Epithelial cell of esophagus (primary cell): ENCODE measurements around the gene CFAP97D2.
A peak's percentile ranks its signal among the peaks of the same experiment; 100 is the strongest.

ENCODE experiments used
- DNase-seq: peaks from one replicate; pipeline ENCODE4 v3.0.0; 2010; ENCODE audit warnings: low read depth
- H3K4me3 ChIP-seq: 2 replicates; pipeline ENCODE4 v1.5.1; 2011; ENCODE audit warnings: mild to moderate bottlenecking, low read length, control low read depth
- CTCF ChIP-seq: IDR thresholded peaks from 2 replicates; pipeline ENCODE4 v1.5.1; 2011; ENCODE audit warnings: low read depth, mild to moderate bottlenecking, low read length, control low read depth, inconsistent platforms; ENCODE audit not compliant: insufficient read depth; ENCODE audit errors: missing control alignments

Gene CFAP97D2

DNA sequence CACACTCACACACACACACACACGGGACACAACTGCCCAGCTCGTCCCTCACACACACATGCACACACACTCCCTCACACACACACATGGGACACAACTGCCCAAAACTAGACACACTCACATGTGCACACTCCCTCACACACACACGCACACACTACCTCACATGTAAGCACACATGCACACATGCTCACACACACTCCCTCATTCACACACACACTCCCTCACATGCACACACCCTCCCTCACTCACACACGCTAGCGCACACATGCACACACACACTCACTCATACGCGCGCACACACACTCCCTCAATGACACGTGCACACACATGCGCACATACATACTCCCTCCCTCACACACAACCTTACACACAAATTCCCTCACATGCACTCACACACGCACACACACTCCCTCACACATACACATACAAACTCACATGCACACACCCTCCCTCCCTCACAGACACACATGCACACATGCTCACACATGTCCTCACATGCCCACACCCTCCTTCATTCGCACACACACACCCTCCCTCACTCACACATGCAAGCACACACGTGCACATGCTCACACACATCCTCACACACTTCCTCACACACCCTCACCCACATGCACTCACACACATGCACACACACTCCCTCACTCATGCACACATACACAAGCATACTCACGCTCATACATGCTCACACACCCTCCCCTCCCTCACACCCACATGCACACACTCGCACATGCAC, 37.6 kb upstream of the CFAP97D2 start:
- no peak for TF ChIP-seq CTCF
- no peak for DNase-seq
- no peak overlapping the region for H3K4me3 ChIP-seq

GRCh38 chr13:114142137-114142550, 36.9 kb upstream of the CFAP97D2 start:
- DNase-seq: no peak
- no peak for TF ChIP-seq CTCF
- no peak overlapping the region for H3K4me3 ChIP-seq

- H3K4me3 ChIP-seq: no peak overlapping the region
- TF ChIP-seq CTCF: no peak
- peak; percentile 73 for DNase-seq
These were observed 36.2 kb upstream of the CFAP97D2 start for GRCh38 chr13:114142640-114143490.

DNA sequence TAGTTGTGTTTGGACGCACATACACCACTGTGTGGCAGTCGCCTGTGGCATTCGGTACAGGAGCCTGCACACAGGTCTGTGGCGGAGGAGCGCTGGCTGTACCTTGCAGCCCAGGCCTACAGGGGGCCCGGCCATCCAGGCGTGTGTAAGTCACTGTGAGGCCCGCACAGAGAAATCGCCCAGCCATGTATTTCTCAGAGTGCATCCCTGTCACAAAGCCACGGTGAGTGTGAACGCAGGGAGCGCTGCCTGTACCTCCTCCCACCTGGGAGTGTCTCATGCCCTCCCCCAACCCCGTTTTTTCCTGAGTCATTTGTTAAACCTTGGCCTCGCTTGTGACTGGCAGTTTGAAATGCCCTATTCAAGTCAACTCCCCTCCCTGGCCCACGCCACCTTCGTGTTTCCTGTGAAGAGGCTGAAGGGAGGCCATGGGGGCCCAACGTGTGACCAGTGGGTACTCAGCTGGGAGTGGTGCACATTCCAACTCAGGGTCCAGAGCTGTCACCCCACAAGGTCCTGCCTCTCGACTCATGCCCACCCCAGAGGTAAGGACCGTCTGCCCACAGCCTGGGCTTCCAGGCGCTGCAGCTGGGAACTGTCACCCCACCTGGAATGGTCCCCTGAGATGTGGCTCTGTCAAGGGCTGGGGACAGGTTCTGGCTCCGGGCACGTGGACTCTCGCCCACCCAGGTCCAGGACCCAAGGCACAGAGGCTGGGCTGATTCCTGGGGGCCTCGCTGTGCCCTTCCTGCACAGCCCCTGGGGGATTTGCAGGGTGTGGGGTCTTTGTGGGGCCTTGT, 35.1 kb upstream of the CFAP97D2 start:
- no peak overlapping the region for H3K4me3 ChIP-seq
- TF ChIP-seq CTCF: no peak
- DNase-seq: no peak

DNA sequence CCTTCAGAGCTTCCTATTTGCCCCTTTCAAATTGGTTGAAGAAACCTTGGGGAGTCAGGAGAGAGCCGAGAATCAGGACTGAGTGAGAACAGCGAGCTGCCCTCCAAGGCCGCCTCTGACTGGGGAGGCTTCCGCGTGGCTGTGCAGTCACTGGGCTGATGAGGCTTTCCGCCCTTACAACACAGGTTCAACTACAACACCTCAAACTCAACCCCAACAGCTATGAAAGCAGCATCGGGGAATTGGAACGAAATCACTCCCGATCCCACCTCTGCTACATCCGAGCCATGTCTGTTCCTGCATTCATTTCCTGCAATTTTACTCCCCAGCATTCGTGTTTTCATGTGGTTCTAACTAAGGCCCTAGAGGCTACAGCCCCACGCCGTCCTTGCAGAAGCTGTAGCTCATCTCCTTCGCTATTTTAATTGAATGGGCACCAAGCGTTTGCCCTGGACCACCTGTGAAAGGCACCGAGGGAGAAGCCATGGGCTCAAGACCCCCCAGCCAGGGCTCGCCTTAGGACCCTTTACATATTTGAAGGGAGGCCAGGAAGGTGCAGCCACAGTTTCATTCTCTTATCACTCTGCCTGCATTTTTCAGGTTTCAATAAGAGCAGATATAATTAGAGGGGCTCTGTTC, 34.3 kb upstream of the CFAP97D2 start:
- no peak overlapping the region for H3K4me3 ChIP-seq
- DNase-seq: no peak
- no peak for TF ChIP-seq CTCF

DNA sequence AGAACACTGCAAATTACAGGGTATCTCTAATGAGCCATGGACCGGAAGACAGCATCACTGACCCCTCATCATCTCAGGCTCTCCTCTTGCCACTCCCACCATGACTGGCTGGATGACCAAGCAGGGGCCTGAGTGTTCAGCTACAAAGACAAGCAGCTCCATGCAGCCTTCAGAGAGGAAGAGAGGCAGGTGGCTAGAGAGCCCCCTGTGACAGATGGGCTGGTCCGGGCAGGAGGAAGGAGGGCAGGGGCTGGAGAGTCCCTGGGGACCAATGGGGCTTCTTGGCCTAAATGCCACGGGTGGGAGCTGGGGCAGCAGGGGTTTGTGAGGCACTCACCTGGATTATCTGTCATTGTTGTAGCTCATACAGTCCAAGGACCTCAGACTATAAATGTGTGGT, 33.8 kb upstream of the CFAP97D2 start:
- DNase-seq: no peak
- no peak overlapping the region for H3K4me3 ChIP-seq
- no peak for TF ChIP-seq CTCF
